Gastrocnemius medialis (tissue), 4 donors: ENCODE results near the gene HCN1. TPM values are rescaled to one million over a fixed set of nuclear protein-coding genes. Genes with fewer than 3 reads are reported as not detected.

Source experiments
- ATAC-seq, 2 donors: fragments of 150-250 bp; one replicate each; pipeline ENCODE4 v1.9.1; 2016
- DNase-seq, 2 donors: peaks; one replicate each; pipeline ENCODE4 v3.0.0-alpha.2; 2019
- H3K27ac ChIP-seq, 4 donors: fragments of 200-600 bp; sonication (generic); 1 replicate in 1 of 4; 2 replicates in 3 of 4; pipeline ENCODE4 v1.5.1; 2016 to 2018; ENCODE audit warnings: mild to moderate bottlenecking in 2 of 4, moderate library complexity in 1 of 4
- H3K27me3 ChIP-seq, 3 donors: fragments of 200-600 bp; sonication (generic) in 2 of 3; 1 replicate in 1 of 3; 2 replicates in 2 of 3; pipeline versions ENCODE4 v1.5.1 to v1.6.0; 2016 to 2019; ENCODE audit warnings: mild to moderate bottlenecking in 1 of 3, moderate library complexity in 1 of 3
- H3K36me3 ChIP-seq, 2 donors: fragments of 200-600 bp; sonication (generic) in 1 of 2; one replicate each; pipeline ENCODE4 v1.5.1; 2017 to 2018
- H3K4me1 ChIP-seq, 2 donors: fragments of 200-600 bp; sonication (generic) in 1 of 2; one replicate each; pipeline ENCODE4 v1.5.1; 2016 to 2017; ENCODE audit warnings: mild to moderate bottlenecking in 2 of 2
- H3K4me3 ChIP-seq, 4 donors: fragments of 200-600 bp; sonication (generic) in 3 of 4; 1 replicate in 1 of 4; 2 replicates in 3 of 4; pipeline ENCODE4 v1.5.1; 2016 to 2019; ENCODE audit warnings: mild to moderate bottlenecking in 2 of 4
- H3K9me3 ChIP-seq, 3 donors: fragments of 200-600 bp; sonication (generic) in 2 of 3; 1 replicate in 1 of 3; 2 replicates in 2 of 3; pipeline ENCODE4 v1.5.1; 2016 to 2019
- POLR2A ChIP-seq, 2 donors: fragments of 450-650 bp; IDR thresholded peaks; one replicate each; pipeline ENCODE4 v1.6.1; 2017; ENCODE audit warnings: antibody characterized with exemption in 2 of 2, mild to moderate bottlenecking in 2 of 2, moderate library complexity in 2 of 2
- in situ Hi-C, 4 donors: fragments of 200-750 bp; cut with MboI; loops; one replicate each; pipeline versions ENCODE4 v1.15.0 to v1.8.0; 2017; ENCODE audit warnings: low sequenced_read_pairs in 4 of 4
- intact Hi-C: fragments of 100-400 bp; cut with DNase I; formaldehyde crosslinking; loops from one replicate; pipeline ENCODE4 v1.15.1; 2023; ENCODE audit warnings: low total_unique reads
- total RNA-seq, 4 donors: library from RNA; depleted of rRNA; stranded (reverse); fragments of >200 nt; gene quantifications; one replicate each; pipeline versions ENCODE4 v1.1.0 to v1.2.3, GENCODE V29; 2016
- TF ChIP-seq, protein P1 (sequence below), 5 experiments: fragments of 450-650 bp in 3 of 5; fragments of 200-600 bp in 2 of 5; sonication (generic) in 2 of 5; IDR thresholded peaks in 4 of 5; conservative IDR thresholded peaks in 1 of 5; 1 replicate in 4 of 5; 2 replicates in 1 of 5; pipeline ENCODE4 v1.5.1; 2016 to 2019; ENCODE audit warnings: antibody characterized with exemption in 5 of 5, mild to moderate bottlenecking in 3 of 5, moderate library complexity in 3 of 5

HCN1 gene
- total RNA-seq, 4 donors from 2014 or later: 0.02 to 0.47 (median 0.20) TPM

DNA sequence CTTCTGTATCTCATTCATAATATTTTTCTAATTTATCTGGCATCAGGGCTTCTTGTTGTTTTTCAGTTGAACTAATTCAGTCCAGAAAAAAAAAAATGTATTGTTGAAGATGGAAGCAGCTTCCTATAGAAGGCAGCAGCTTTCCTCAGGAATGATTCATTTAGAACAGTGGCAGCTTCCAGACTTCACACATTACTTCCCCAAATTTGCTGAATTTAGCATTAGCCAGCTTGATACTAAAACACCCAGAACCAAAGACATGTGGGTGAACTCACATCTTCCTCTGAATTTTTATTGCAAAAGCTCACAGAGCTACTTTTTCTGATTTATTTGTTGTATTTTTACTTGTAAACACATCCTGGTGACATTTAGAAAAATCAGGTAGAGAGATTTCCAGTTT lies 53.8 kb downstream of the HCN1 start:
- intact Hi-C loops: no loop called here
- Histone ChIP-seq H3K4me3 (no peak overlapping the region), H3K4me1 (no peaks in the 10 kb centered on the region), H3K27ac (no peak overlapping the region), H3K36me3 (no peaks in the 10 kb centered on the region), H3K9me3 (no peaks in the 10 kb centered on the region), H3K27me3 (no peaks in the 10 kb centered on the region)
- in situ Hi-C loops: no loop called here
- ATAC-seq (no peak), DNase-seq (no peak)
- TF ChIP-seq POLR2A (IDR thresholded peaks at IDR 0.05): no peak
- TF ChIP-seq, protein P1, sequence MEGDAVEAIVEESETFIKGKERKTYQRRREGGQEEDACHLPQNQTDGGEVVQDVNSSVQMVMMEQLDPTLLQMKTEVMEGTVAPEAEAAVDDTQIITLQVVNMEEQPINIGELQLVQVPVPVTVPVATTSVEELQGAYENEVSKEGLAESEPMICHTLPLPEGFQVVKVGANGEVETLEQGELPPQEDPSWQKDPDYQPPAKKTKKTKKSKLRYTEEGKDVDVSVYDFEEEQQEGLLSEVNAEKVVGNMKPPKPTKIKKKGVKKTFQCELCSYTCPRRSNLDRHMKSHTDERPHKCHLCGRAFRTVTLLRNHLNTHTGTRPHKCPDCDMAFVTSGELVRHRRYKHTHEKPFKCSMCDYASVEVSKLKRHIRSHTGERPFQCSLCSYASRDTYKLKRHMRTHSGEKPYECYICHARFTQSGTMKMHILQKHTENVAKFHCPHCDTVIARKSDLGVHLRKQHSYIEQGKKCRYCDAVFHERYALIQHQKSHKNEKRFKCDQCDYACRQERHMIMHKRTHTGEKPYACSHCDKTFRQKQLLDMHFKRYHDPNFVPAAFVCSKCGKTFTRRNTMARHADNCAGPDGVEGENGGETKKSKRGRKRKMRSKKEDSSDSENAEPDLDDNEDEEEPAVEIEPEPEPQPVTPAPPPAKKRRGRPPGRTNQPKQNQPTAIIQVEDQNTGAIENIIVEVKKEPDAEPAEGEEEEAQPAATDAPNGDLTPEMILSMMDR (IDR thresholded peaks at IDR 0.05 in 4 of 5, conservative IDR thresholded peaks at IDR 0.05 in 1 of 5): no peak

GRCh38 chr5:45639040-45639439 lies 57.1 kb downstream of the HCN1 start:
- ATAC-seq (no peak), DNase-seq (no peak)
- H3K9me3 ChIP-seq: no peaks in the 10 kb centered on the region
- no peaks in the 10 kb centered on the region for H3K36me3 ChIP-seq
- no peak for TF ChIP-seq POLR2A (IDR thresholded peaks at IDR 0.05)
- TF ChIP-seq, protein P1 (IDR thresholded peaks at IDR 0.05 in 4 of 5, conservative IDR thresholded peaks at IDR 0.05 in 1 of 5): no peak
- no peak overlapping the region for H3K27ac ChIP-seq
- H3K27me3 ChIP-seq: no peaks in the 10 kb centered on the region
- in situ Hi-C loops (no loop called here), intact Hi-C loops (no loop called here)
- H3K4me3 ChIP-seq: no peak overlapping the region
- H3K4me1 ChIP-seq: no peaks in the 10 kb centered on the region

DNA sequence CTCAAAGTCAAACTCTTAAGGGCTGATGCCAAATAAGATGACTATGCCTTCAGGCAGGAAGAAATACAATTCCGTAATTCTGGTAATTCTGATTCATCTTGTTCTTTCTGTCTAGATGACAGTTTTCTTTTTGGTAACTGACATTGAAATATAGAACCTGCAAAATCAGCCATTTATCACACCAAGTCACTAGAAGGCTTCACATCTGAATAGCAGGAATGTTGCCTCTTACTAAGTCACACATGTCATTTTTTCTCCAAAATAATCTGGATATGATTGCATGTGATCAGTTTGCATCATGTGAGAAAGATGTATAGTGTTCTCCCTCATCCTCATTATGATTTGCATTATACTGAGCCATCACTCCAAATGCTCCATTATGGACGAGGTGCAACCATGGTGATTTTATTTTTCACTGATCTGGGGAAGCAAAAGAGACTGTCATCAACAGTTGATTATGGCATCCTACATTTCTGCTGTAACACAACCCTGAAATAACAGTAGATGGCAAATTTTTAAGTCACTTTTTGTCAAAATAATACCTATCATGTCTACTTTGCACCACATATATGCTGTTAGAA lies 69.0 kb downstream of the HCN1 start:
- Histone ChIP-seq H3K36me3 (no peaks in the 10 kb centered on the region), H3K27ac (no peak overlapping the region), H3K4me3 (no peak overlapping the region), H3K27me3 (no peaks in the 10 kb centered on the region), H3K4me1 (peaks cover 0 to 5% of the 10 kb centered on the region in 2 donors), H3K9me3 (no peaks in the 10 kb centered on the region)
- in situ Hi-C loops (no loop called here), intact Hi-C loops (no loop called here)
- ATAC-seq (no peak), DNase-seq (no peak)
- TF ChIP-seq, protein P1 (IDR thresholded peaks at IDR 0.05 in 4 of 5, conservative IDR thresholded peaks at IDR 0.05 in 1 of 5): no peak
- no peak for TF ChIP-seq POLR2A (IDR thresholded peaks at IDR 0.05)

- in situ Hi-C loops: no loop called here
- Histone ChIP-seq H3K9me3 (no peaks in the 10 kb centered on the region), H3K4me1 (no peaks in the 10 kb centered on the region), H3K4me3 (no peak overlapping the region), H3K27me3 (no peaks in the 10 kb centered on the region), H3K36me3 (no peaks in the 10 kb centered on the region), H3K27ac (no peak overlapping the region)
- no peak for DNase-seq
- intact Hi-C loops: no loop called here
- TF ChIP-seq, protein P1 (IDR thresholded peaks at IDR 0.05 in 4 of 5, conservative IDR thresholded peaks at IDR 0.05 in 1 of 5): no peak
- TF ChIP-seq POLR2A (IDR thresholded peaks at IDR 0.05): no peak
- ATAC-seq: peak in 1 of 2 donors; percentile 52
Observed at GRCh38 chr5:45623832-45624231, 72.3 kb downstream of the HCN1 start.

DNA sequence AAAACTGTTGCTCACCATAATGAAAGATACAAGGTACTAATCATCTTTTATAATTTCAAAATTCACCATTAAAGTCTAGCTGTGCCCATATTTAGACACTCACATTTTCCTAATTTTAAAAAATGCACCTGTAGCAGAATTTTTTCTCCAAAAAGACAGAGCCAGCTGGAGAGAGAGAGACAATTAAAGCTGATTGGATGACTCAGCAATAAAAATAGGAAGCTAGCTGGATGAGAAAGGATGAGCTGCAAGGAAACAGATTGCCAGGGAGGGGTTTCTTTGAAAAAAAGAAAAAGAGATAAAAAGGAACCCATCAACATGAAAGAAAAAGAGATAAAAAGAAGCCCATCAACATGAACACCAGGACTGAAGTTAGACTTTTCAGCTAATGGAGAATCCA lies 73.8 kb downstream of the HCN1 start:
- H3K27ac ChIP-seq: no peak overlapping the region
- H3K36me3 ChIP-seq: no peaks in the 10 kb centered on the region
- H3K9me3 ChIP-seq: no peaks in the 10 kb centered on the region
- H3K27me3 ChIP-seq: no peaks in the 10 kb centered on the region
- intact Hi-C loops: no loop called here
- TF ChIP-seq POLR2A (IDR thresholded peaks at IDR 0.05): no peak
- TF ChIP-seq, protein P1 (IDR thresholded peaks at IDR 0.05 in 4 of 5, conservative IDR thresholded peaks at IDR 0.05 in 1 of 5): no peak
- ATAC-seq (no peak), DNase-seq (no peak)
- no peak overlapping the region for H3K4me3 ChIP-seq
- in situ Hi-C loops: no loop called here
- H3K4me1 ChIP-seq: no peaks in the 10 kb centered on the region
